ENCODE measurements around the gene VPS13C. TPM values are rescaled to one million over a fixed set of nuclear protein-coding genes. Genes with fewer than 3 reads are reported as not detected.

The VPS13C gene
- total RNA-seq, 1 donor from 2014 or later: 32.9 TPM

- peak; percentile 99 for TF ChIP-seq CTCF (IDR thresholded peaks at IDR 0.05; ENCODE audit: borderline replicate concordance)
- peaks cover 10% of the 10 kb centered on the region for H3K4me1 ChIP-seq
- no peak overlapping the region for H3K4me3 ChIP-seq
- peaks cover 9% of the 10 kb centered on the region for H3K27me3 ChIP-seq (ENCODE audit: low read depth)
- intact Hi-C loops (cut with micrococcal nuclease): no loop called here
- H3K9me3 ChIP-seq (replicated peaks): no peaks in the 10 kb centered on the region
- peak; percentile 82 for DNase-seq
- no peaks in the 10 kb centered on the region for H3K36me3 ChIP-seq
- no peak overlapping the region for H3K27ac ChIP-seq (replicated peaks)
These were observed 226.1 kb downstream of the VPS13C start for GRCh38 chr15:61834076-61834697.

GRCh38 chr15:61832223-61832622, 228.0 kb downstream of the VPS13C start:
- no peaks in the 10 kb centered on the region for H3K36me3 ChIP-seq
- no peak overlapping the region for H3K27ac ChIP-seq (replicated peaks)
- peaks cover 22% of the 10 kb centered on the region for H3K27me3 ChIP-seq (ENCODE audit: low read depth)
- no peaks in the 10 kb centered on the region for H3K9me3 ChIP-seq (replicated peaks)
- H3K4me3 ChIP-seq: no peak overlapping the region
- H3K4me1 ChIP-seq: peaks cover 10% of the 10 kb centered on the region
- intact Hi-C loops (cut with micrococcal nuclease): no loop called here
- DNase-seq: no peak
- no peak for TF ChIP-seq CTCF (IDR thresholded peaks at IDR 0.05; ENCODE audit: borderline replicate concordance)

GRCh38 chr15:61831505-61831921, 228.7 kb downstream of the VPS13C start:
- Histone ChIP-seq H3K36me3 (no peaks in the 10 kb centered on the region), H3K27ac (replicated peaks) (no peak overlapping the region), H3K4me3 (no peak overlapping the region), H3K9me3 (replicated peaks) (no peaks in the 10 kb centered on the region), H3K4me1 (peaks cover 10% of the 10 kb centered on the region), H3K27me3 (ENCODE audit: low read depth) (peaks cover 28% of the 10 kb centered on the region)
- intact Hi-C loops (cut with micrococcal nuclease): no loop called here
- no peak for TF ChIP-seq CTCF (IDR thresholded peaks at IDR 0.05; ENCODE audit: borderline replicate concordance)
- DNase-seq: no peak

- Histone ChIP-seq H3K36me3 (no peaks in the 10 kb centered on the region), H3K27ac (replicated peaks) (no peak overlapping the region), H3K4me1 (peaks cover 10% of the 10 kb centered on the region), H3K4me3 (no peak overlapping the region), H3K9me3 (replicated peaks) (no peaks in the 10 kb centered on the region), H3K27me3 (ENCODE audit: low read depth) (peaks cover 29% of the 10 kb centered on the region)
- intact Hi-C loops (cut with micrococcal nuclease): no loop called here
- no peak for DNase-seq
- TF ChIP-seq CTCF (IDR thresholded peaks at IDR 0.05; ENCODE audit: borderline replicate concordance): no peak
These were observed 229.5 kb downstream of the VPS13C start for GRCh38 chr15:61830536-61831330.

GRCh38 chr15:61829514-61829889, 230.7 kb downstream of the VPS13C start:
- H3K4me3 ChIP-seq: no peak overlapping the region
- no peaks in the 10 kb centered on the region for H3K9me3 ChIP-seq (replicated peaks)
- TF ChIP-seq CTCF (IDR thresholded peaks at IDR 0.05; ENCODE audit: borderline replicate concordance): no peak
- no peak overlapping the region for H3K27ac ChIP-seq (replicated peaks)
- no peaks in the 10 kb centered on the region for H3K36me3 ChIP-seq
- H3K27me3 ChIP-seq (ENCODE audit: low read depth): peaks cover 32% of the 10 kb centered on the region
- DNase-seq: no peak
- H3K4me1 ChIP-seq: peaks cover 3% of the 10 kb centered on the region
- intact Hi-C loops (cut with micrococcal nuclease): no loop called here
